T-helper 2 cell (primary cell): ENCODE measurements around the gene SUGT1.
"Not testable (repeated sequence)": the region's sequence is repeated elsewhere in the genome, so short reads cannot be mapped to it uniquely, and the experiment has no call there.

Experiments
- DNase-seq, 5 experiments: peaks; one replicate each; pipeline versions ENCODE4 v3.0.0 to v3.0.0-alpha.2; 2012 to 2022
- total RNA-seq, 2 donors: gene quantifications; one replicate each; lab custom pipeline; 2026; lab: John Stamatoyannopoulos, UW

SUGT1 gene
- total RNA-seq: 55.5 to 63.7 reads per million in 2 donors

DNA sequence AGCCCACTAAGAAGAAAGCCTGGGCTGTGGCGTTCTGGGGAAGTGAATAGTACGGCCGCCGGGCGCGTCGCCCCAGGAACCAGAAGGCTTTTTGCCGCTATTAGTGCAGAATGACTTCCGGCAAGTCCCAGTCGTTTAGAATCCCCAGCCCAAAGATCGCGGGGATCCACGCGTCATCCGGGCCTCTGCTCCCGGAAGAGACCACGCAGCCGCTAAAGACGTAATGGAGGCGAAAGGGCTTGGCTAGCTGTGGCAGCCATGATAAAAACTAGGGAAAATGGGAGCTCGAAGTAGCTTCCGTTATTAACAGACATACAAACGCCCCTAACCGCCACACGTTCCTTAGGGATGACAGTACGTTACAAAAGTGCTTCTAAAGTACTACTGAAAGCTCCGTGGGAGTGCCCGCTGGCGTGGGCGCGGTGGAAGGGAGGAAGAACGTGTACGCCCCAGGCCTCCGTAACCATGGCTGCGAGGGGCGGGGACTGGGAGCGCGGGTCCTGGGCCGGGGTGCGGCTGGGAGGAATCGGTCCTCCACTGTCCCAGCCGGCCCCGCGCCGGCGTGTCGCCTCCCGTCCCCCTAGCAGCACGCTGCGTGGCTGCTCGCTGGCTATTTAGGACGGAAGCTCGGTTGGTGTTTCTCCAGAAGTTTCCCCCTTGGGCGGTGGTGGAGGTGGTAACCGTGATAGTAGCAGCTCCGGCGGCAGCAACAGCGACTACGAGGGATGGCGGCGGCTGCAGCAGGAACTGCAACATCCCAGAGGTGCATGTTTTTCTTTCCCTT is at the start of gene SUGT1:
Gene SUGT1 (plus strand): TSS at position 641 of the 784 bp plus-strand sequence. CDS start 85 bp downstream, at position 726.
- peak; percentile 81 to 99 (median 94) for DNase-seq

DNA sequence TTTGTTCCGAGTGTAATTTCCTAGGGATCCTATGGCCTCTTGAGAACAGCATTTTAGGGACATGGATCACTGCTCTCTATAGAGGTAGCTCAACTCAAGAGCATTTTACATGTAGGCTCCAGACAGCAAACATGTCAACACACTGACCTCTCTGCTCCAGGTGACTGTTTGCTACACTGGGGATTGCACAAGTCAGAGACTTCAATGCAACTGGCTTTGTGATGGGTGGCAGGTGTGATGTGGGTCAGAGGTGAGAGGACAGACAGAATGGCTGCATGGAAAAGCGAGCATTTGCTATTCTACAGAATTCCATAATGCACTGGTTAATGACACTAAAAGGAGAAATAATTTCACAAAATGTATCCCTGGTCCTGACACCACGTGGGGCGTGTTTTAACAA is 49.3 kb upstream of the SUGT1 start:
- not testable (repeated sequence) for DNase-seq

DNA sequence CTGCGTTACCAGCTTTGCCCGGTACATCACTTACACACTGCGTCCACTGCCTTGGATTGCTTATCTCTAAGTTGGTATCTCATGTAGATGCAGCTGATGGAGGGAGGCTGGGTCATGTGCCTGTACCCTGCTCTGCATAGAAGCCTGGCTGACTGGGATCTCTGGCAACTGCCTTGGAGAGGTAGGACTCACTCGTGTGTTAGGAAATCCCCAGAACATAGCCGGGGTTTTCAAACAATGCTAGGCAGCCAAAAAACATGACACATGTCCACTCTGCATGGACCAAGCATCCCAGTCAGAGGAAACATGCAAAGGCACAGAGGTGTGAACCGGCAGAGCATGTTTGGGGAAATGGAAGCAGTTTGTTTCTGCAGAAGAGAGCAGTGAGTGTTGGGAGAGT is 46.5 kb upstream of the SUGT1 start:
- not testable (repeated sequence) for DNase-seq

DNA sequence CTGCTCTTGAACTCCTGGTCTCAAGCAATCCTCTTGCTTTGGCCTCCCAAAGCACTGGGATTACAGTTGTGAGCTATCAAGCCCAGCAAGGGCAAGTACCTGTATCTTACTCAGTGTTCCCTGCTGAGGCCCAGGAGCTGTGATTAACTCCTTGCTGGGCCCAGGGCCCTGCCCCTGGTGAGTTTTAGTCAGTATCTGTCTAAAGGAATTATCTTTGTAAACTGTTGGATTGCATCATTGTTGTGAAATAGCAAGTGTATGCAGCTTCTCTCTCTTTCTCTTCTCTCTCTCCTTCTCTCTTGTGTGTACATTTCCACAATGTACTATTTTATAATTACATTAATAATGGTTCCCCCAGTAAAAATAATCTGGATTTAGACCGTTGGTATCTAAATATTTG is 45.8 kb upstream of the SUGT1 start:
- DNase-seq: not testable (repeated sequence)

DNA sequence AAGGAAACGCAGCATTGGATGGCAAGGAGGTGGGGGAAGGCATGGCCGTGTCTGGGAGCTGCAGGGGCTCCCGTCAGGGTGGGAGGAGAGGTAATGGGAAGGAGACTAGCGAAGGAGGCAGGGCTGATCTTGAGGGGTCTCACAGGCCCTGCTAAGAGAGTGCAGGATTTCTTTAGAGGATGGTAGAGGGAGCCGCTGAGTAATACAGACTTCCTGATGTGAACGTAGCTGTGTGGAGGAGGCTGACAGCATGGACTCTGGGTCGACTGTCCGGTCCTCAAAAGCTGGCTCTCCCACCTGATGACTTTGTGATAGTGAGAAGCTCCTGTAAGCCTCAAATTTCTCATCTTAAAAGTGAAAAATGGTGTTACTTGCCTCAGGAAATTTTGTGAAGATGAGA is 44.5 kb upstream of the SUGT1 start:
- not testable (repeated sequence) for DNase-seq

DNA sequence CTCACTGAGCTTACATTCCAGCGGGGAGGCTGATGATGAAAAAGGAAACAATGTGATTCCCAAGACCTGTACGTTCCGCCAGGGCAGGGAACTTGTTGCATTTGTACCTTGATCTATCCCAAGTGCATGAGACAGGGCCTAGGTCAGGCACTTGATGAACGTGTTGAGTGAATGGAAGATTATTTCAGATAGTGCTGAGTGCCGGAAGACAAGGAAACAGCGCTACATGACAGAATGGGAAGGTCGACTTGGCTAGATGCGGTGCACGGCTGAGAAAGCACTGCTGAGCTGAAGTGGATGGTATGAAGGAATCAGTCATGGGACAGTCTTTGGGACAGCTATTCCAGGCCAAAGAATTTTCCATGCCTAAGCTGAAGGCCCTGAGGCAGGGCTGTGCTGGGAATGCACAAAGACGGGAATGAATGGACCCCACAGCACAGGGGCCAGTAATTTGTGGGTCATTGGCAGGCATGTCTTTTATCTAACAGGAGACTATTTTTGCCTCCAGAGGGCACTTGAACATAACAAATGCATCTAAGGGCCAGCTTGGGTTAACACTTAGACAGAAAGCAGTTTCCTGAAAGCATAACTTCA is 43.5 kb upstream of the SUGT1 start:
- DNase-seq: peak in 2 of 5 experiments; percentile 29 to 36

DNA sequence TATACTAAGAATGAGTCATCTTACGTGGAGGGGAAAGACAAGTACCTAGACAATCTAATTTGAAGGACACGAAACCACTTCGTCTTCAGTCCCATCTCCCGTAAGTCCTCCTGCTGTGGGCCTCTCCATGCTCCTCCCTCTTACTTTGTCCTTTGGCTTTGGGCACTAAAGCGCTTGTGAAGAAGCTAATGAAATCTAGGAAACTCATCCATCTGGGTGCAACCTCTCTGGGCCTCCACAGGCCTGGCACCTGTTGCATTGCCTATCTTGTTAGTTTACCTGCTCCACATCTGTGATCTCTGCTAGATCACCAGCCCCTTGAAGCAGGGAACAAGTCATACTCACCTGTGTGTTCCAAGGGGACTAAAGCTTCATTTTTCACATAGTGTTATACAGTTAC is 42.5 kb upstream of the SUGT1 start:
- not testable (repeated sequence) for DNase-seq

DNA sequence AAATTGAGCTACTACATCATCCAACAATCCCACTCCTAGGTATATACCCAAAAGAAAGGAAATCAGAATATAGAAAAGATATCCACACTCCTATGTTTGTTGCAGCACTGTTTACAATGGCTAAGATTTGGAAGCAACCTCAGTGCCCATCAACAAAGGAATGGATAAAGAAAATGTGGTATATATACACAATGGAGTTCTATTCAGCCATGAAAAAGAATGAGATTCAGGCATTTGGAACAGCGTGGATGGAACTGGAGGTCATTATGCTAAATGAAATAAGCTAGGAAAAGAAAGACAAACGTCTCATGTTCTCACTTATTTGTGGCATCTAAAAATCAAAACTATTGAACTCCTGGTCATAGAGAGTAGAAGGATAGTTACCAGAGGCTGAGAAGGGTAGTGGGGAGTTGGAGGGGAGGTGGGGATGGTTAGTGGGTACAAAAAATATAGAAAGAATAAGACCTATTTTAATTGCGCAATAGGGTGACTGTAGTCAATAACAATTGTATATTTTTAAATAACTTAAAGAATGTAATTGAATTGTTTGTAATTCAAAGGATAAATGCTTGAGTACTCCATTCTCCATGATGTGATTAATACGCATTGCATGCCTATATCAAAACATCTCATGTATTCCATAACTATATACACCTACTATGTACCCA is 37.4 kb upstream of the SUGT1 start:
- no peak for DNase-seq

DNA sequence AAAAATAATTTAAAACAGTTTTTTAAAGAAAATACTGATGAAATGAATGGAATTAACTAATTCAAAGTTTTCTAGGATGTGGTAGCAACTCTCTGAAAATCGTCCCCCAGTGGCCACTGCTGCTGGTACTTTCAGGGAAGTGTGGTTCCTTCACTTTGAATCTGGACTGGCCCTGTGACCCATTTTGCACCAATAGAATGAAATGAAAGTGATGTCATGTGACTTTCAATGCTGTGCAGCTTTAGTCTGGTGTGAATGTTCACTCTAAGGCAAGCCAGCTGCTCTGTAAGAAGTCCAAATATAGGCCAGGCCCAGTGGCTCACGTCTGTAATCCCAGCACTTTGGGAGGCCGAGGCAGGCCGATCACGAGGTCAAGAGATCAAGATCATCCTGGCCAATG is 36.8 kb upstream of the SUGT1 start:
- peak in 1 of 5 experiments; percentile 62 for DNase-seq

DNA sequence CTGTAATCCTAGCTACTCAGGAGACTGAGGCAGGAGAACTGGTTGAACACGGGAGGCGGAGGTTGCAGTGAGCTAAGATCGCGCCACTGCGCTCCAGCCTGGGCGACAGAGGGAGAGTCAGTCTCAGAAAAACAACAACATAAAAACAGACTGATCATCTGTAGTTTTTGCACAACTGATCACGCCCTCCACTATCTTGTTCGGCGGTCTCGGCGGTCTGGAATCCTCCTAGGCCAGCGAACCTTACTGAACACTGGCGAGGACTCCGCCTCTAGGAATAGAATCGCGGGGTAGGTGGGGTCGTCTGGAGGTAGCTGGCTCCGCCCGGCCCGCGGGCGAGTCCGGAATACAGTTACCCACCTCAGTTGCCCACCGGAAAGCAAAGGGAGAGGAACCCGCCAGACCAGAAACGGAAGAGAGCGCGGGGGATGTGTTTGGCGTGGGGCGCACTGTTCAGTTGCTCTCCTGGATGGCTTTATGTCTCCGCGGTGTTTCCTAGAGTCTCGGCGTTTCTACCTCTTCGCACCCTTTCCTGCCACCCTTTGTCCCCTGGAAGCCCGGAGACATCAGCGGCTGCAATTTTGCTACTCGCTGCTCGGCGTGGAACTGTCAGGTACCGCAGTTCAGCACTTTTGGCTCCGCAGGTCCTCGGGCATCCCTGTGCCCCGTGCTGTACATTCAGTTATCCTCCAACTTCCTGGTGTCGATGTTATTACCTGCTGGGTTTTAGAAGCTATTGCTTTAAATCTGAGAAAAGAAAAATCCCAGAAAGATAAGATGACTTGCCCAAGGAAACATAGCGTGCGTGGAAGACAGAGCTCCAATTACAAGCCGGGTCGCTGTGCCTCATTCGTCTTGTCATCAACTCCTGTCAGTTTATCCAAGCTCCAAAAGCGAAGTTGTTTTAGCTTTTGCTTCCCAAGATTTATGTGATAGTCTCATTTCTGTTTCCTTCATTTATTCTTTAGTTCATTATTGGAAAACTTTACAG is 35.3 kb upstream of the SUGT1 start:
- peak; percentile 45 to 93 (median 76) for DNase-seq

DNA sequence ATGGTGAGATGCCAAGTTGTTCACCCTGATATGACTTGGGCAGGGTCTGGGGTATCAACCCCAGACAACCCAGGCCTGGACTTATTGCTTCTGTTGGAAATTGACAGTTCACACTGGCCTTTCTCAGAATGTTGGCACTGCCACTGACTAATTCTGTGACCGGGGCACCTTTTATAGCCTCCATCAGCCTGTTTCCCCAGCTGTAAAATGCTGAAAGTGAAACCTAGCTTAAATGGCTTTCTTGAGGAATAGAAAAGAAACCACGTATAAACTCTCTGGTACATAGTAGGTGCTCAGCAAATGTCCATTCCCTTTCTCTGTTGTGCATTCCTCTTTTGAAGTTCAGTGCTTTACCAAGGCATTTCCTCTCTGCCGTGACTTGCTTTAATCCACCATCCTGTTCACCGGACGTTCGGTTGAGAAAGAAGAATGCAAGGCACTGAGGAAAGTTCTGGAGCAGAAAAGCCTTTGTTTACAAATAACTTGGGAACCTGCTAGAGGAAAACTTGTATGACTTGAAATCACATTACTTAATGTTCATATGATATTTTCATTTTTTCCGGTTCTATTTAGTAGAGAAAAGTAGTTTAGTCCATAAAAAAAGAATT is 21.4 kb upstream of the SUGT1 start:
- DNase-seq: not testable (repeated sequence)

DNA sequence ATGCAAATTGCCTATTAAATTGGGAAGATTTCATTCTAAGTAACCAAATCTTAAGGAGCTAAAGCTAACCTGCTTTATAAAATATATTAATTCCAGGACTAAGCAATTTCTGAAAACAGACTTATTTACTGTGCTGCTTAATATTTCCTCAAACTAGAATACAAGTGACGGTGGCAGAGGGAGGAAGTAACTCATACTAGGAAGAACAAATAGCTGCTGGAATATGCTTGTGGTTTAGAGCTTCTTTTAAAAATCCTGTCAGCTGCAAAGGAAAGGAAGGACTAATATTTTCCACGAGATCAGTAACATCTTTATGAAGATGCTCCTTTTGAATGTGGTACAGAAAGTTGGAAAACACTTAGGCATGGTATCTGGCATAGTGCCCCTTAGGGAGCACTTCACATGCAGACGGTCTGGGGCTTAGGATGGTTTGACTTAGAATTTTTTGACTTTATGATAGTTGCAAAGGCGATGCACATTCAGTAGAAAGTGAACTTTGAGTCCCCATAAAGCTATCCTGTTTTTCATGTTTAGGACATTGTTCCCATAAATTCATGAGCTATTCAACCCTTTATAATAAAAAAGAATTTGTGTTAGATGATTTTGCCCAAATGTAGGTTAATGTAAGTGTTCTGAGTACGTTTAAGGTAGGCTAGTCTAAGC is 13.8 kb upstream of the SUGT1 start:
- no peak for DNase-seq

DNA sequence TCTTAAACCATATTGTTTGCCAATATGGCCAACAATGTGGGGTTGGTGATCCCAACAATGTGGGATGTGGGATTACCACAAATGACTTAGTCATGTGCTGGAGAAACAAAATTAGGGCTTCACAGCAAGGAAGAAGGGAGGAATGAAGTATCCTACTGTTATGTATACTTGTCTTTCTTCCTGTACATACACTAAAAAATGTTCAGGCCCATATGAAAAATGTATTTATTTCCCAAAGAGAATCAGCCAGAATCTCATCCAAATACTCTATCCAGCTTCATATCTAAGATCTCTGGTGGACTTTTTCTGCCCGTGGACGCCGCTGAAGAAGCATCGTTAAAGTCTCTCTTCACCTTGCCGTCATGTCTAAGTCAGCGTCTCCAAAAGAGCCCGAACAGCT is 10.5 kb upstream of the SUGT1 start, which contains the start of gene HNRNPA1L2:
Gene HNRNPA1L2 (plus strand): TSS at position 301 of the 400 bp plus-strand sequence. CDS start 62 bp downstream, at position 363.
- no peak for DNase-seq

DNA sequence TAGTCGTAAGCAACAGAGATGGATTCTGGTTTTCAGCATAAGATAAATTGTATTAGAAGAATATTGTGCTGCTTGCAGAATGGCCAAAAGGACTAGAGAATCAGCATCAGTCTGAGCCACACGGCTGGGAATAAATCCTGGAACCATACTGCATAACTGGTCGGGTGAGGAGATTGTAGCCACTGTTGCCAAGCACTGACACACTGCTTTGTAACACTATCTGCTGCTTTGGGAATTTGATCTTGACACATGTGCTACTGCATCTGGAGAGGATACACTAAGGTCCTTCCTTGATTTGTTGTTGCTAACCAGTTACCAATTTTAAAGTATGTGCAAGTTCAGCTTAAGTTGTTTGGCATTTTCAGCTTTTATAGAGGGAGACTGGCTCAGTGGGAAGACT is 8.5 kb upstream of the SUGT1 start:
- DNase-seq: no peak

DNA sequence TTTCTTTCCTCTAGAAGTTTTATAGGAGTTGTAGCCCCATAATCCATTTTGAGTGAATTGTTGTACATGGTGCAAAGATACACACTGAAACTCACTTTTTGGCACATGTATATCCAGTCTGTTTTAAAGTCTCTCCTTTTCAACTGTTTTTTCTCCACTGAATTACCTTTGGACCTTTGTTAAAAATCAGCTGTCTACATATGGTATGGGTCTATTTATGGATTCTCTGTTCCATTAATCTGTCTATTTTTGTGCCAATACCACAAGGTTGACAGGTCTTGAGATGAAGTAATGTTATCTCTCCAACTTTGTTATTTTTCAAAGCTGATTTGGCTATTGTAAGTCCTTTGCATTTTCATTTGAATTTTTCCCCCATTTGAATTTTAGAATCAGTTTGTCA is 5.7 kb upstream of the SUGT1 start:
- DNase-seq: no peak

DNA sequence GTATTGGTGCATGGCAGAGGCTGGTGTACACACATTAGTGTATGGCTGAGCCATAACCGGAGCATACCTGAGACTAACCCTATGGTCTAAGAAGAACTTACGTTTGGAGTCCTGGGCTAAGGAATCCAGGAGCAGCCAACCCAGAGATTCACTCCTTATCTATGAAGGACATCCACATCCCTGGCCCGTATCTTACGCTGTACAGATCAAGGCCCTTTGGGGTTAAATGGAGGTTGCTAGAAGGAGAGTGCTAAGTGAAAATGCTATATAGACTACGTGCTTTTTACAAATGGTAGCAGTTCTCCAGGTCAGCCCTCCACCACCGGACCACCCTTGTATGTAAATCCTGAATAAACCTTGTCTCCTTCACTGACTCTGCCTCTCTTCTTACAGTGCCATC is 1.9 kb upstream of the SUGT1 start:
- no peak for DNase-seq

DNA sequence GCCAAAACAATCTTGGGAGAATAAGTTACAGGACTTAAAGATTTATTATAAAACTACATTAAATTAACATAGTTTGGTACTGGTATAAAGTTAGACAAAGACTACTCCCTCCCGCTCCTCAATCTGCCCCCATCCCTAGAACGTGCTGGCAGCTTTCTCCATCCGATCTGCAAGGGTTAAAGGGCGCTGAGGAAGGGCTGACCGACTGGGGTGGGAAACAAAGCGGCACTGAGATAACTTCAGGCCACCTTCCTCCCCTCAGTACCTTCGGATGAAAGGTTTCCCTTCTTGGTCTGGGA is 790 bp upstream of the SUGT1 start:
- DNase-seq: no peak

DNA sequence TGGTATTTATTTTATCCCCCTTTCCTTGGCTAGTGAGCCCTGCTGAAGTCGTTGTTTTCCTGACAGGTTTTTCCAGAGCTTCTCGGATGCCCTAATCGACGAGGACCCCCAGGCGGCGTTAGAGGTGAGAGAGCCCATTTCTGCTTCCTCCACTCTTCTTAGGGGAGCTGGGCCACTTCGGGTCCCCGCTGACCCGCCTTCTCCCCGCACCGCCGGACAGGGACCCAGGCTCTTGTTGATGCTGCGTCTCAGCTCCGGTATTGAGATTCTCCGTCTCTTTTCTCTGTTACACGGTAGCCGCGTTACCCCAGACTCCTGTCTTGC is 306 bp downstream of the SUGT1 start:
- peak in 1 of 5 experiments; percentile 11 for DNase-seq

DNA sequence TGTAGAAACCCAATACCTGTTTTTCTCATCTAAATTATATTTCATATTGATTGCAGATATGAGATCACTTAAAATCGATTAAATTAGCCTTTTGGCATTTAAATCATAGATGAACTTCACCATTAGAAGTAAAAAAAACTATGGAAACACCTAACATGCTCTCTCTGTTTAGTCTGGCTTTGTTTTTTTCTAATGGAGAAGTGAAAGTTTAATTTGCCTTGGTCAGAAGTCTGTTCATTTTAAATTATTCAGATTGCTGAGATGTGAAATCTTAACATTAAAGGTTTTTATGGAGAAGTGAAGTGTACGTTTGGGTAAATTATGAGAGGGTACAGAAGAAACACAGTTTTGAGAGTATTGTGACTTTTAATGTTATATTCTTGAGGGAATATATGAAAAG is 6.7 kb downstream of the SUGT1 start:
- DNase-seq: no peak

DNA sequence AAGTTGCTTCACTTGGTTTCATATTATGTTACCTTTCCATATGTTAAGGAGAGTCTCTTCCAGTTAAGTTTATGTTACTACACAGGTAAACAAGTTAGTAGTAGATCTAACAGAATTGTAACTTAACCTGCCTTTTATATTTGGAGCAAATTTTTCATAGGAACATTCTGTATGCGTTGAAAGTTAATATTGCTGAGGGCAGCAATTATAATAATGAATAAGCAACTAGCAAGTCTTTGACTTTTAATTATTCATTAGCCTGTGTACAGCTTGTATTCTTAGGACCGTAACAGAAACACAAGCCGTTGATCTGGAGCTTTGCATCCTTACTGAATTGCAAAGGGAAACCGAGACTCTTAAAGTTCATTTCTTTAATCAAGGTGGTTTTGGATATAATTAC is 11.6 kb downstream of the SUGT1 start:
- DNase-seq: no peak

DNA sequence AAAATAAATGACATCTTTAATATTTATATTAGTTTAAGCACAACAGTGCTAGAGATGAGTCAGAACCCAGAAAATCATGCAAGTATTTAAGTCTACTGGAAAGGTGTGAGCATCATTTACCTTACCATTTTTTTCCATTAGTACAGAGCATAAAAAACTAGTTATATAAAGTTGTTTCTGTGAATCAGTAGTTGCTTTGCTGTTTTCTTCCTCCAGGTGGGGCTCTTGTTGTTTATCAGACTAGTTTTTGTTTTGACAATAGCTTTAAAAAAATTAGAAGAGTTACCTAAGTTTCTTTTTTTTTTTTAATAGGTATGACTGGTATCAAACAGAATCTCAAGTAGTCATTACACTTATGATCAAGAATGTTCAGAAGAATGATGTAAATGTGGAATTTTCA is 12.7 kb downstream of the SUGT1 start:
- peak in 2 of 5 experiments; percentile 4 to 53 for DNase-seq

DNA sequence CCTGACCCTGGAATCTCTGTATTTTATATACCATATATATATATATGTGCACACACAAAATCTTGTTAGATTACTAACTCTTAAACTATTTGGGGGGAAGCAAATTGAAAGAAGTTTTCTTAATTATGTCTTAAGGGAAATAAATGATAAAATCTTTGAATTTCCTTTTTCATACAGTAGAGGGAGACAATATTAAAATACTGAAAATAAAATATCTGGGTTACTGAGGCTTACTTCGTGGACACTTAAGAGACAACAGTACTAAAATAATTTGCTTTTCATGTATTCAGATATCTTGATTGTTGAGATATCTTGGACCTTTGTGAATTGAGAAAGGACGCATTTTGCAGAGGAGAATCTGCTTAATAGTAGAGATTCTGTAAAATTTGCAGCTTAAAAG is 17.0 kb downstream of the SUGT1 start:
- DNase-seq: no peak
